LHCN-M2 (cell line): ENCODE data around the gene USP11. TPM values are rescaled to one million over a fixed set of nuclear protein-coding genes. Genes with fewer than 3 reads are reported as not detected.

Source experiments
- total RNA-seq: library from RNA; depleted of rRNA; stranded (reverse); fragments of >200 nt; gene quantifications from 2 replicates; pipeline ENCODE4 v1.2.3, GENCODE V29; 2014; rRNA removed

The USP11 gene
- total RNA-seq, 1 experiment from 2014 or later: 42.9 TPM

Other genes with a start within 250 kb of the USP11 start
- gene RGN, start 154.6 kb upstream of the USP11 start, total RNA-seq: not detected in 2 replicates
- gene NDUFB11, start 88.3 kb upstream of the USP11 start, total RNA-seq: 40.7 and 49.2 TPM in 2 replicates
- gene RBM10, start 87.8 kb upstream of the USP11 start, total RNA-seq: 47.1 and 54.6 TPM in 2 replicates
- gene UBA1, start 39.2 kb upstream of the USP11 start, total RNA-seq: 239 and 241 TPM in 2 replicates
- gene CDK16, start 14.3 kb upstream of the USP11 start, total RNA-seq: 132 and 136 TPM in 2 replicates
- gene ZNF157, start 137.6 kb downstream of the USP11 start, total RNA-seq: 0.06 TPM in 1 of 2 replicates, not detected in the other